Uterus (tissue), 4 donors: ENCODE measurements around the gene PPM1F. TPM values are rescaled to one million over a fixed set of nuclear protein-coding genes. Genes with fewer than 3 reads are reported as not detected.

Experiments
- DNase-seq, 2 donors: peaks; one replicate each; pipeline ENCODE4 v3.0.0-alpha.2; 2019 to 2020
- H3K27ac ChIP-seq, 2 donors: fragments of 200-600 bp; sonication (generic); 1 replicate in 1 of 2; 2 replicates in 1 of 2; pipeline ENCODE4 v1.5.1; 2016 to 2018
- H3K27me3 ChIP-seq, 2 donors: fragments of 200-600 bp; sonication (generic); one replicate each; pipeline ENCODE4 v1.5.1; 2018 to 2019; ENCODE audit warnings: control low read depth in 1 of 2
- H3K36me3 ChIP-seq, 2 donors: fragments of 200-600 bp; sonication (generic); one replicate each; pipeline ENCODE4 v1.5.1; 2019; ENCODE audit warnings: control low read depth in 1 of 2
- H3K4me1 ChIP-seq, 2 donors: fragments of 200-600 bp; sonication (generic); one replicate each; pipeline ENCODE4 v1.5.1; 2018 to 2019; ENCODE audit warnings: control low read depth in 1 of 2
- H3K4me3 ChIP-seq, 2 donors: fragments of 200-600 bp; sonication (generic); 1 replicate in 1 of 2; 2 replicates in 1 of 2; pipeline ENCODE4 v1.5.1; 2018 to 2019; ENCODE audit warnings: mild to moderate bottlenecking in 1 of 2
- H3K9me3 ChIP-seq, 2 donors: fragments of 200-600 bp; sonication (generic); one replicate each; pipeline ENCODE4 v1.5.1; 2019; ENCODE audit warnings: control low read depth in 1 of 2
- CTCF ChIP-seq, 4 experiments: fragments of 200-600 bp in 2 of 4; fragments of 450-650 bp in 2 of 4; sonication (generic) in 2 of 4; IDR thresholded peaks; one replicate each; pipeline ENCODE4 v1.5.1; 2016 to 2019; ENCODE audit warnings: antibody characterized with exemption in 4 of 4, mild to moderate bottlenecking in 2 of 4, moderate library complexity in 1 of 4
- POLR2A ChIP-seq, 2 donors: fragments of 450-650 bp; IDR thresholded peaks; one replicate each; pipeline ENCODE4 v1.6.1; 2016; ENCODE audit warnings: antibody characterized with exemption in 2 of 2, mild to moderate bottlenecking in 1 of 2, moderate library complexity in 1 of 2
- intact Hi-C: fragments of 100-400 bp; cut with DNase I; formaldehyde crosslinking; loops from one replicate; pipeline ENCODE4 v1.15.1; 2023; ENCODE audit warnings: low total_unique reads
- total RNA-seq, 4 donors: library from RNA; depleted of rRNA in 3 of 4; stranded (reverse); fragments of >200 nt in 3 of 4; gene quantifications; one replicate each; pipeline versions ENCODE4 v1.1.0 to v1.2.4, GENCODE V29; 2014 to 2023
- donor health status: DM: yes; HTN: yes; CAD: no.

The PPM1F gene
- total RNA-seq, 4 donors from 2014 or later, result 16.2 to 67.3 (median 48.8) TPM

GRCh38 chr22:21960200-21961126 lies 7.8 kb upstream of the PPM1F start:
- Histone ChIP-seq H3K27me3 (no peaks in the 10 kb centered on the region), H3K4me1 (no peaks in the 10 kb centered on the region), H3K9me3 (no peaks in the 10 kb centered on the region), H3K4me3 (no peak overlapping the region), H3K36me3 (no peaks in the 10 kb centered on the region), H3K27ac (no peak overlapping the region)
- intact Hi-C loops, result no loop called here
- DNase-seq, result no peak
- TF ChIP-seq CTCF (IDR thresholded peaks at IDR 0.05), result no peak
- TF ChIP-seq POLR2A (IDR thresholded peaks at IDR 0.05), result no peak

DNA sequence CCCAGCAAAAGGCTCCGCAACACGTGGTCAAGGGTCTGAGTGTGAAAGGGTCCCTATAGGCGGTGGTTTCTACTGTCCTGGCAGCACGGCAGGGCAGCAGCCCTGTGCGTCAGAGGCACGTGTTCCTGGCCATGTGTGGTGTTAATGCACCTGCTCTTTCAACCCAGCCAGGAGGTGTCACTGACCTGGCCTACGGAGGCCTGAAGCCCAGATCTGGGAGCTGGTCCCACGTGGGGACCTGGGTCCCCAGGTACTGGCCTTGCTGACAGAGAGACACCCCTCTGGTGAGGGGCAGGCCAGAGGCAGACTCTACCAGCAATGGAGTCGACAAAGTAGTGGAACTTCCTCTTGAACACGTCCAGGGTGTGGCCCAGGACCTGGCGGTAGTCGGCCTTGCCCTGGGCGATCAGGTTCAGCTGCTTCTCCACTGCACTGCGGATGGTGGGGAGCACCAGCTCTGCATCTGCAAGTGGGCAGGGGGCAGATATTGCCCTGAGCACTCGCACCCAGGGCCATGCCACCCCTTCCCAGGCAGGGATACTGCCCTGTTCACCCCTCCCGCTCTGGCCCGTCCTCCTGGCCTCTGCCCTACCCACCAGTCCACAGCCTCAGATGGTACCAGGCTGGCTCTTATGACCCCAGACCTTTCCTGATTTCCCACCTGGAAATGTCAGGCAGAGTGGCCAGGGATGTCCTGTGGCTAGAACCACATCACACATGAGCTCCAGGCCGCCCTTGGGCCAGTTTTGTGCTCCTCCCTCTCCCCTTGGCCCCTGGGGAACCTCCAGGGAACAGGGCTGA lies 6.8 kb upstream of the PPM1F start:
- intact Hi-C loops, result no loop called here
- H3K36me3 ChIP-seq, result no peaks in the 10 kb centered on the region
- TF ChIP-seq POLR2A (IDR thresholded peaks at IDR 0.05) (no peak), CTCF (IDR thresholded peaks at IDR 0.05) (no peak)

GRCh38 chr22:21958360-21959273 lies 6.0 kb upstream of the PPM1F start:
- DNase-seq, result no peak
- intact Hi-C loops, result no loop called here
- no peak overlapping the region for H3K27ac ChIP-seq
- no peaks in the 10 kb centered on the region for H3K4me1 ChIP-seq
- H3K27me3 ChIP-seq, result no peaks in the 10 kb centered on the region
- H3K36me3 ChIP-seq, result no peaks in the 10 kb centered on the region
- TF ChIP-seq POLR2A (IDR thresholded peaks at IDR 0.05) (no peak), CTCF (IDR thresholded peaks at IDR 0.05) (no peak)
- no peaks in the 10 kb centered on the region for H3K9me3 ChIP-seq
- no peak overlapping the region for H3K4me3 ChIP-seq

More for the DNA sequence above, 6.8 kb upstream of the PPM1F start:
- no peaks in the 10 kb centered on the region for H3K9me3 ChIP-seq
- no peaks in the 10 kb centered on the region for H3K4me1 ChIP-seq
- no peaks in the 10 kb centered on the region for H3K27me3 ChIP-seq
- DNase-seq, result no peak
- no peak overlapping the region for H3K27ac ChIP-seq
- no peak overlapping the region for H3K4me3 ChIP-seq

GRCh38 chr22:21951931-21952465 lies 650 bp downstream of the PPM1F start:
- Histone ChIP-seq H3K4me3 (peak overlapping the region; percentile 72 to 95), H3K9me3 (no peaks in the 10 kb centered on the region), H3K4me1 (peaks cover 3 to 8% of the 10 kb centered on the region in 2 donors), H3K27me3 (no peaks in the 10 kb centered on the region), H3K36me3 (no peaks in the 10 kb centered on the region), H3K27ac (peak overlapping the region; percentile 74 to 78)
- DNase-seq, result no peak
- intact Hi-C loops, result loop anchor here (2.0 to 5.0 kb wide), 2 partner anchors 13 to 240 kb away; no protein-coding TSS in a partner anchor
- TF ChIP-seq POLR2A (IDR thresholded peaks at IDR 0.05) (no peak), CTCF (IDR thresholded peaks at IDR 0.05) (no peak)
